Gastrocnemius medialis (tissue), 4 donors: ENCODE data around the gene TMC3.

Experiments used
- POLR2A ChIP-seq, 2 donors: fragments of 450-650 bp; IDR thresholded peaks; one replicate each; pipeline ENCODE4 v1.6.1; 2017; ENCODE audit warnings: antibody characterized with exemption in 2 of 2, mild to moderate bottlenecking in 2 of 2, moderate library complexity in 2 of 2
- TF ChIP-seq, protein P1 (sequence below), 5 experiments: fragments of 450-650 bp in 3 of 5; fragments of 200-600 bp in 2 of 5; sonication (generic) in 2 of 5; IDR thresholded peaks in 4 of 5; conservative IDR thresholded peaks in 1 of 5; 1 replicate in 4 of 5; 2 replicates in 1 of 5; pipeline ENCODE4 v1.5.1; 2016 to 2019; ENCODE audit warnings: antibody characterized with exemption in 5 of 5, mild to moderate bottlenecking in 3 of 5, moderate library complexity in 3 of 5

DNA sequence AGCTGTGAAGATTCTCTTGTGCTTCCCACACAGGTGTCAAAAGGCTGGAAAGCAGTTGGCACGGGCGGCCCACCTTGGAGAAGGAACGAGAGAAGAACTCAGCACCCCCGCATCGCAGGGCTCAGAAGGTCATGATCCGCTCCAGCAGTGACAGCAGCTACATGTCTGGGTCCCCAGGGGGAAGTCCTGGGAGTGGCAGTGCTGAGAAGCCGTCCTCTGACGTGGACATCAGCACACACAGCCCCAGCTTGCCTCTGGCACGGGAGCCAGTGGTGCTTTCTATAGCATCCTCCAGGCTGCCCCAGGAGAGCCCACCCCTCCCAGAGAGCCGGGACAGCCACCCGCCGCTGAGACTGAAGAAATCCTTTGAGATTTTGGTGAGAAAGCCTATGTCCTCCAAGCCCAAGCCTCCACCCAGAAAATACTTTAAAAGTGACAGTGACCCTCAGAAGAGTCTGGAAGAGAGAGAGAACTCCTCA lies 81.5 kb downstream of the TMC3 start:
- no peak for TF ChIP-seq POLR2A (IDR thresholded peaks at IDR 0.05)
- TF ChIP-seq, protein P1, sequence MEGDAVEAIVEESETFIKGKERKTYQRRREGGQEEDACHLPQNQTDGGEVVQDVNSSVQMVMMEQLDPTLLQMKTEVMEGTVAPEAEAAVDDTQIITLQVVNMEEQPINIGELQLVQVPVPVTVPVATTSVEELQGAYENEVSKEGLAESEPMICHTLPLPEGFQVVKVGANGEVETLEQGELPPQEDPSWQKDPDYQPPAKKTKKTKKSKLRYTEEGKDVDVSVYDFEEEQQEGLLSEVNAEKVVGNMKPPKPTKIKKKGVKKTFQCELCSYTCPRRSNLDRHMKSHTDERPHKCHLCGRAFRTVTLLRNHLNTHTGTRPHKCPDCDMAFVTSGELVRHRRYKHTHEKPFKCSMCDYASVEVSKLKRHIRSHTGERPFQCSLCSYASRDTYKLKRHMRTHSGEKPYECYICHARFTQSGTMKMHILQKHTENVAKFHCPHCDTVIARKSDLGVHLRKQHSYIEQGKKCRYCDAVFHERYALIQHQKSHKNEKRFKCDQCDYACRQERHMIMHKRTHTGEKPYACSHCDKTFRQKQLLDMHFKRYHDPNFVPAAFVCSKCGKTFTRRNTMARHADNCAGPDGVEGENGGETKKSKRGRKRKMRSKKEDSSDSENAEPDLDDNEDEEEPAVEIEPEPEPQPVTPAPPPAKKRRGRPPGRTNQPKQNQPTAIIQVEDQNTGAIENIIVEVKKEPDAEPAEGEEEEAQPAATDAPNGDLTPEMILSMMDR (IDR thresholded peaks at IDR 0.05 in 4 of 5, conservative IDR thresholded peaks at IDR 0.05 in 1 of 5) = no peak
